Measurements from ENCODE around the gene SORCS3.

SORCS3 gene

GRCh38 chr10:105010411-105011121 is 369.5 kb downstream of the SORCS3 start:
- no peak for DNase-seq (ENCODE audit: low read depth)
- TF ChIP-seq CTCF (conservative IDR thresholded peaks at IDR 0.05; ENCODE audit: low read depth, low read length): no peak
- no peak overlapping the region for H3K4me3 ChIP-seq (ENCODE audit: low read length)

- no peak for TF ChIP-seq CTCF (conservative IDR thresholded peaks at IDR 0.05; ENCODE audit: low read depth, low read length)
- DNase-seq (ENCODE audit: low read depth): no peak
- no peak overlapping the region for H3K4me3 ChIP-seq (ENCODE audit: low read length)
These were observed 376.0 kb downstream of the SORCS3 start for GRCh38 chr10:105017116-105017515.

- H3K4me3 ChIP-seq (ENCODE audit: low read length): no peak overlapping the region
- TF ChIP-seq CTCF (conservative IDR thresholded peaks at IDR 0.05; ENCODE audit: low read depth, low read length): no peak
- DNase-seq (ENCODE audit: low read depth): no peak
These were observed 376.6 kb downstream of the SORCS3 start for GRCh38 chr10:105017691-105018090.

- no peak for TF ChIP-seq CTCF (conservative IDR thresholded peaks at IDR 0.05; ENCODE audit: low read depth, low read length)
- no peak for DNase-seq (ENCODE audit: low read depth)
These were observed 382.4 kb downstream of the SORCS3 start for GRCh38 chr10:105023211-105024111.

GRCh38 chr10:105024184-105024583 is 383.1 kb downstream of the SORCS3 start:
- no peak overlapping the region for H3K4me3 ChIP-seq (ENCODE audit: low read length)
- DNase-seq (ENCODE audit: low read depth): no peak
- no peak for TF ChIP-seq CTCF (conservative IDR thresholded peaks at IDR 0.05; ENCODE audit: low read depth, low read length)

More at GRCh38 chr10:105023211-105024111, 382.4 kb downstream of the SORCS3 start:
- H3K4me3 ChIP-seq (ENCODE audit: low read length): no peak overlapping the region

- no peak overlapping the region for H3K4me3 ChIP-seq (ENCODE audit: low read length)
- no peak for DNase-seq (ENCODE audit: low read depth)
These were observed 384.0 kb downstream of the SORCS3 start for GRCh38 chr10:105025092-105025491.

More at GRCh38 chr10:105025092-105025491, 384.0 kb downstream of the SORCS3 start:
- TF ChIP-seq CTCF (conservative IDR thresholded peaks at IDR 0.05; ENCODE audit: low read depth, low read length): no peak

All from retinal pigment epithelial cell (primary cell).